Endodermal cell (in vitro differentiated cells): Measurements from ENCODE around the gene NBAS. TPM values are rescaled to one million over a fixed set of nuclear protein-coding genes. Genes with fewer than 3 reads are reported as not detected.

Experiments used
- DNase-seq: peaks from one replicate; pipeline ENCODE4 v3.0.0-alpha.2; 2017
- H3K27ac ChIP-seq: 2 replicates; pipeline ENCODE4 v1.5.1; 2013; ENCODE audit warnings: mild to moderate bottlenecking, low read depth, low read length, moderate library complexity
- H3K27me3 ChIP-seq: 2 replicates; pipeline ENCODE4 v1.6.1; 2013; ENCODE audit warnings: mild to moderate bottlenecking, low read length, moderate library complexity; ENCODE audit not compliant: insufficient read depth, control insufficient read depth, poor library complexity, severe bottlenecking
- H3K36me3 ChIP-seq: 2 replicates; pipeline ENCODE4 v1.7.0; 2013; ENCODE audit warnings: mild to moderate bottlenecking, low read length, moderate library complexity; ENCODE audit not compliant: control insufficient read depth, insufficient read depth
- H3K4me1 ChIP-seq: one replicate; pipeline ENCODE4 v1.7.0; 2013; ENCODE audit warnings: low read length; ENCODE audit not compliant: control insufficient read depth, insufficient read depth
- H3K4me3 ChIP-seq: 2 replicates; pipeline ENCODE4 v1.5.1; 2013; ENCODE audit warnings: mild to moderate bottlenecking, low read length, moderate library complexity
- H3K9ac ChIP-seq: 2 replicates; pipeline ENCODE4 v1.6.1; 2013; ENCODE audit warnings: mild to moderate bottlenecking, low read length, moderate library complexity; ENCODE audit not compliant: poor library complexity, severe bottlenecking; ENCODE audit errors: extremely low read depth
- H3K9me3 ChIP-seq: 2 replicates; pipeline ENCODE4 v1.6.1; 2013; ENCODE audit warnings: mild to moderate bottlenecking, low read length, moderate library complexity; ENCODE audit not compliant: control insufficient read depth
- H3K27ac Mint-ChIP-seq: 2 replicates; pipeline ENCODE4 v1.8.0; 2020; ENCODE audit warnings: mixed read lengths
- H3K27me3 Mint-ChIP-seq: 2 replicates; pipeline ENCODE4 v1.8.0; 2021; ENCODE audit warnings: mild to moderate bottlenecking, mixed read lengths; ENCODE audit not compliant: insufficient read depth
- H3K36me3 Mint-ChIP-seq: 2 replicates; pipeline ENCODE4 v1.8.0; 2020; ENCODE audit warnings: low read depth, mixed read lengths
- H3K4me1 Mint-ChIP-seq: 2 replicates; pipeline ENCODE4 v1.8.0; 2020; ENCODE audit warnings: mixed read lengths
- H3K4me3 Mint-ChIP-seq: 2 replicates; pipeline ENCODE4 v1.8.0; 2020; ENCODE audit warnings: mild to moderate bottlenecking, moderate library complexity, mixed read lengths
- H3K9me3 Mint-ChIP-seq: 2 replicates; pipeline ENCODE4 v1.8.0; 2020; ENCODE audit warnings: mild to moderate bottlenecking, mixed read lengths
- CTCF ChIP-seq: fragments of 200-600 bp; sonication (generic); conservative IDR thresholded peaks from 2 replicates; pipeline ENCODE4 v1.5.0; 2021; ENCODE audit warnings: antibody characterized with exemption, mild to moderate bottlenecking
- WGBS, 2 experiments: methylation state at CpG; one replicate each; pipeline versions ENCODE4 v1.1.5 to v1.1.7; 2013; ENCODE audit warnings: missing lambda C conversion rate in 2 of 2, mixed read lengths in 1 of 2; ENCODE audit not compliant: insufficient coverage in 1 of 2, insufficient read length in 1 of 2; 5-methylcytosine and 5-hydroxymethylcytosine counted together
- total RNA-seq, 2 donors: library from RNA; stranded (reverse); fragmentation: NEBNext Ultra II Directional in 1 of 2; extraction: Animal tissue kit (Norgen Biotek cat#: 25700) in 1 of 2; gene quantifications; 2 replicates in 1 of 2; 3 replicates in 1 of 2; pipeline ENCODE4 v1.2.1, GENCODE V29; 2021

NBAS gene
- total RNA-seq, 2 donors from 2014 or later, result 47.4 to 54.7 TPM

GRCh38 chr2:15485949-15486348 lies 75.2 kb downstream of the NBAS start:
- no peak for TF ChIP-seq CTCF
- WGBS, 2 experiments, result 88 to 91% methylated on average over 2 to 5 of the region's 5 CpGs
- H3K9ac ChIP-seq, result no peak overlapping the region
- no peak for DNase-seq
- no peaks in the 10 kb centered on the region for H3K27me3 ChIP-seq
- no peak overlapping the region for H3K27ac ChIP-seq
- Mint-ChIP-seq H3K4me1 (no peaks in the 10 kb centered on the region), H3K9me3 (peaks cover 2% of the 10 kb centered on the region), H3K27ac (no peak overlapping the region), H3K36me3 (peaks cover 20% of the 10 kb centered on the region), H3K27me3 (no peaks in the 10 kb centered on the region), H3K4me3 (no peak overlapping the region)
- no peak overlapping the region for H3K4me3 ChIP-seq
- no peaks in the 10 kb centered on the region for H3K9me3 ChIP-seq
- peaks cover 5% of the 10 kb centered on the region for H3K36me3 ChIP-seq
- no peaks in the 10 kb centered on the region for H3K4me1 ChIP-seq

GRCh38 chr2:15481000-15481399 lies 80.1 kb downstream of the NBAS start:
- WGBS, 2 experiments, result 88 to 100% methylated on average over 3 of the region's 3 CpGs
- no peak for DNase-seq
- no peaks in the 10 kb centered on the region for H3K27me3 Mint-ChIP-seq
- H3K27ac Mint-ChIP-seq, result no peak overlapping the region
- peaks cover 37% of the 10 kb centered on the region for H3K36me3 Mint-ChIP-seq
- Histone ChIP-seq H3K4me3 (no peak overlapping the region), H3K4me1 (no peaks in the 10 kb centered on the region), H3K36me3 (peaks cover 10% of the 10 kb centered on the region), H3K27ac (no peak overlapping the region), H3K27me3 (no peaks in the 10 kb centered on the region), H3K9me3 (no peaks in the 10 kb centered on the region), H3K9ac (no peak overlapping the region)
- H3K9me3 Mint-ChIP-seq, result peaks cover 2% of the 10 kb centered on the region
- no peak for TF ChIP-seq CTCF
- H3K4me3 Mint-ChIP-seq, result no peak overlapping the region
- H3K4me1 Mint-ChIP-seq, result no peaks in the 10 kb centered on the region

- DNase-seq, result no peak
- H3K4me3 ChIP-seq, result no peak overlapping the region
- Mint-ChIP-seq H3K4me3 (no peak overlapping the region), H3K9me3 (peaks cover 2% of the 10 kb centered on the region), H3K4me1 (no peaks in the 10 kb centered on the region), H3K27ac (no peak overlapping the region), H3K27me3 (no peaks in the 10 kb centered on the region), H3K36me3 (peaks cover 38% of the 10 kb centered on the region)
- no peaks in the 10 kb centered on the region for H3K9me3 ChIP-seq
- no peaks in the 10 kb centered on the region for H3K4me1 ChIP-seq
- H3K9ac ChIP-seq, result no peak overlapping the region
- no peak for TF ChIP-seq CTCF
- H3K27ac ChIP-seq, result no peak overlapping the region
- H3K36me3 ChIP-seq, result peaks cover 12% of the 10 kb centered on the region
- H3K27me3 ChIP-seq, result no peaks in the 10 kb centered on the region
Measured at GRCh38 chr2:15480552-15480951, 80.6 kb downstream of the NBAS start.
